Activated CD4-positive, alpha-beta T cell treated with anti-CD3 and anti-CD28 coated beads, Interleukin-2, amount 50 U/mL, for 24 hours (primary cell): ENCODE data around the gene HM13.
"Not testable (repeated sequence)": the region's sequence is repeated elsewhere in the genome, so short reads cannot be mapped to it uniquely, and the experiment has no call there.

Experiments used
- DNase-seq, 2 donors: peaks; one replicate each; pipeline ENCODE4 v3.0.0-alpha.2; 2020; ENCODE audit warnings: low read depth in 1 of 2, low spot score in 1 of 2

HM13 gene

DNA sequence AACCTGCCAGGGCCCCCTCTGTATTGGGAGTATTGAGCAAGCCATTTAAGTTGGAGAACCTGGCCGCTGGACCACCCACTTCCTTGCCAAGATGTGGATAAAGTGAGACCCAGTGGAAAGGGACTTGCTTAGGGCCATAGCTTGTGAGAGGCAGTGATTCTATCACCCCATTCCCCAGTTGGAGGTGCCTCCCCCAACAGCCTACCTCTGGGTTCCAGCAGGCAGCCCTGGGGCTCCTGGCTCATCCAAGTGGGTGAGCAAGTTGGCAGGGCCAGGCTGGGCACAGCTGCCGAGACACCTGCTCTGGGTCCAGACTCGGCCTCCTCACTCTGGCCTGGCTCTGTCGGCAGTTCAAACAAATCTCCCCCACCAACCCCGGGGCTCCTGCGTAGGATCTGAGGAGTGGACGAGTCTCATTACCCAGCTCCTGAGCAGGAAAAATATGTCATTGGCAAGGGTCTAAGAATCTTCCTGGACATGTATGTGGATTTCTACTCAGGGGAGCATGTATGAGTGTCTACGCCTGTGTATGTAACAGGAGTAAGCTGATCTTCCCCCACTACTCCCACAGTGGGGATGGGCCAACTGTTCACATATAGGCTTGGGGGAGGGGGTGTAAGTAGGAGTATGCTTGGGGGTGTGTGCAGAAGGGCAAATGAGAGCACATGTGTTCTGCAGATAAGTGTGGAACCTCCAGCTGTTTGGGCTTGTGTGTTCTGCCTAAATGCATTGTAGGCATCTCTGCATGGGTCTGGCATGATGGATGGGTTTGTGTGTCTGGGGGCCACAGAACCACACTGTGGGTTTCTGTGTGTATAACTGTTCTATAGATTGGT lies 92.8 kb downstream of the HM13 start:
- no peak for DNase-seq

DNA sequence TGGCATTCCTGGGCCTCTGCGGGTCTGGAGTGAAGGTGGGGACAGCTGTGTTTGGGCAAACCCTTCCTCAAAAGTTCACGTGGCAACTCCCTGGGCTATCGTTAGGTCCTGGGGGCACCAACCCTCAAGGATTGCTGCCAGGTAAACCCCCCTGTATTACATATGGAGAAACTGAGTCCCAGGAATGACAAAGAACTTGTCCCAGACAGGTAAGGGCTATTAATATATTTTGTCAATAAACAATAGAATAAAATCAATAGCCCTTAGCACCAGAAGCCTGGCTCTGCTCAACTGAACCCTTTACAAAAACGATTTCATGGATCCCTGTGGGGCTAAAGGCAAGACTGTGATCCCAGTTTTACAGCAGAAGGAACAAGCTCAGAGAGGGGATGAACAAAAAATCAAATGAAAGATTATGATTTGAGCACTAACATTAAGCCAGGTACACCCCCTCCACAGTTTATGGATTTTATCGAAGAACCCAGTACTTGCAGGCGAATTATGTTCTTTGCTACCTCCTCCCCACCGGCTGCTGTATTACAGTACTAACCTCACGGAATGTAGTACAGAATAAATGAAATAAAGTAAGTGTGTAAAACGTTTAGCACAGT lies 93.5 kb downstream of the HM13 start:
- no peak for DNase-seq

DNA sequence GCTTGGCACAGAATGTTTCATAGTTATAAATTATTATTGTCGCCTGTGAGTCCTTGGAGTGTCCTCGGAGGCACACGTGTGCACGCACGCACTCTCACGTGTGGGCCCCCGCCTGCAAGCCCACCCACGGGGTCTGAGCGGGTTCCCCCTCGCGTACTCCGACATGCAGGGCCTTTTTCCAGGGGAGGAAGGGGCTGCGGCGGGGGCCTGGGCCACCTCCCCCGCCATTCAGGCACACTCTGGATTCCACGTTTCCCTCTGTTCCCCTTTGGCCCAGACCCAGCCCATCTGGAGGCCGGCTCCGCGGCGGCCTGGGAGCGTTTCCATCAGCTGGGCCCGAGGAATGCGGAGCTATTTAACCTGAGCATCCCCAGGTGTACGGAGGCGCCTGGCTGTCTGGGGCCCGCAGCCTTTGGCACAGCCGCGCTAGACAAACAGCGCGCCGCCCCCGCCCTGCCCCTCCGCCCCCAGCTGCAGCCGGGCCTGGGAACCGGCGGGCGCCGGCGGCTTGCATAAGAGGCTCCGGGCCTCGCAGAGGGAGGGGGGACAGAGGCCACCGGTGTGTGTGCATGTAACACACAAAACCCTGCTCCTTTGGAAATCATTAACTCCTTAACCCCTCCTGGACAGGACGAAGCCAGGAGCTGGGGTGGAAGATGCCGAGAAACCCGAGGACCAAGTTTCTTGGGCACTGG lies 94.2 kb downstream of the HM13 start:
- no peak for DNase-seq

DNA sequence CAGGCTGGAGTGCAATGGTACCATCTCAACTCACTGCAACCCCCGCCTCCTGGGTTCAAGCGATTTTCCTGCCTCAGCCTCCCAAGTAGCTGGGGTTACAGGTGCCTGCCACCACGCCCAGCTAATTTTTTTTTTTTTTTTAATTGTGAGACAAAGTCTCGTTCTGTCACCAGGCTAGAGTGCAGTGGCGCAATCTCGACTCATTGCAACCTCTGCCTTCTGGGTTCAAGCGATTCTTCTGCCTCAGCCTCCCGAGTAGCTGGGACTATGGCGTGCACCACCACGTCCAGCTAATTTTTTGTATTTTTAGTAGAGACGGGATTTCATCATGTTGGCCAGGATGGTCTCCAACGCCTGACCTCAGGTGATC lies 98.0 kb downstream of the HM13 start:
- not testable (repeated sequence) for DNase-seq

DNA sequence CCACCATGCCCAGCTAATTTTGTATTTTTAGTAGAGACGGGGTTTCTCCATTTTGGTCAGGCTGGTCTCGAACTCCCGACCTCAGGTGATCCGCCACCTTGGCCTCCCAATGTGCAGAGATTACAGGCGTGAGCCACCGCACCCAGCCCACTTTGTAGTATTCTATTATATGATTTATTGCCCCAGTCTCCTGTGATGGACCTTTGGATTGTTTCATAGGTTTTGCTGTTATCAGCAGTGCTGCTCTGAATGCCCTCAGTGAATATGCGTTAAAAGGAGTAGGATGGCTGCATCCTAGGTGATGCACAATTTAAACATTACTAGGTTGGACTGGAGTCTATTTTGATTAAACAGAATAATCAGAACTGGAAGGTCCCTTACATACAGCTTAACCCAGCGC lies 101.2 kb downstream of the HM13 start:
- no peak for DNase-seq

DNA sequence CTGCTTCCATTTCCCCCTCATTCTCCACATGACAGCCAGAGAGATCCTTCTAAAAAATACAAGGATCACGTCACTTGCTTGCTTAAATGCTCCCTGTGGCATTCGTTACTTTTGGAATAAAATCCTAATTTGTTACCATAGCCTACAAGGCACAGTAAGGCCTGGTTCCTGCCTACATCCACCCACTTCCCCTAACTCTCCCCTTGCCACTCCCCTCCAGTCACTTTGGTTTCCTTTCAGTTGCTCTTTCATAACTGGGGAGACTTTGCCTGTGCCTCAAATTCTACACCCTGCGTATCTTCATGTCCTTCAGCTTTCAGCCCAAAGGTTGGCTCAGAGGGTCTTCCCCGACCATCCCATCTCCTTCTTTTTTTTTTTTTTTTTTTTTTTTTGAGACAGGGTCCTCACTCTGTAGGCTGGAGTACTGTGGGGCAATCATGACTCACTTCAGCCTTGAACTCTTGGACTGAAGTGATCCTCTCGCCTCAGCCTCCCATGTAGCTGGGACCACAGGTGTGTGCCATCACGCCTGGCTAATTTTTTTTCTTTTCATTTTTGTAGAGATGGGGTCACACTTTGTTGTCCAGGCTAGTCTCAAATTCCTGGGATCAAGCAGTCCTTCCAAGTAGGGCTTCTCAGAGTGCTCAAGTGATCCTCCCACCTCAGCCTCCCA lies 103.3 kb downstream of the HM13 start:
- DNase-seq = no peak
